NCI-H2171 (cell line): ENCODE results near the gene SF3B1.
"Not testable (repeated sequence)": the region's sequence is repeated elsewhere in the genome, so short reads cannot be mapped to it uniquely, and the experiment has no call there.

Experiments used
- DNase-seq: peaks from one replicate; lab custom pipeline; 2025; lab: John Stamatoyannopoulos, UW

Gene SF3B1

GRCh38 chr2:197378494-197379307 lies 56.1 kb downstream of the SF3B1 start:
- DNase-seq: peak; percentile 86

GRCh38 chr2:197378086-197378485 lies 56.7 kb downstream of the SF3B1 start:
- no peak for DNase-seq

GRCh38 chr2:197377670-197378069 lies 57.2 kb downstream of the SF3B1 start:
- DNase-seq: no peak

GRCh38 chr2:197372592-197372991 lies 62.2 kb downstream of the SF3B1 start:
- no peak for DNase-seq

GRCh38 chr2:197370664-197371063 lies 64.2 kb downstream of the SF3B1 start:
- not testable (repeated sequence) for DNase-seq

- DNase-seq: no peak
Measured at GRCh38 chr2:197369933-197370320, 64.9 kb downstream of the SF3B1 start.

GRCh38 chr2:197369228-197369932 lies 65.4 kb downstream of the SF3B1 start:
- DNase-seq: no peak

GRCh38 chr2:197368412-197368811 lies 66.4 kb downstream of the SF3B1 start:
- DNase-seq: no peak

GRCh38 chr2:197363998-197364397 lies 70.8 kb downstream of the SF3B1 start:
- no peak for DNase-seq

GRCh38 chr2:197360744-197361156 lies 74.1 kb downstream of the SF3B1 start:
- DNase-seq: no peak

GRCh38 chr2:197359859-197360258 lies 75.0 kb downstream of the SF3B1 start:
- no peak for DNase-seq

GRCh38 chr2:197358931-197359330 lies 75.9 kb downstream of the SF3B1 start:
- no peak for DNase-seq

- no peak for DNase-seq
Measured at GRCh38 chr2:197357986-197358385, 76.8 kb downstream of the SF3B1 start.

GRCh38 chr2:197356136-197356535 lies 78.7 kb downstream of the SF3B1 start:
- no peak for DNase-seq

GRCh38 chr2:197354169-197354558 lies 80.7 kb downstream of the SF3B1 start:
- DNase-seq: no peak

- DNase-seq: no peak
Measured at GRCh38 chr2:197353393-197354168, 81.2 kb downstream of the SF3B1 start.

GRCh38 chr2:197349699-197350098 lies 85.1 kb downstream of the SF3B1 start:
- DNase-seq: no peak

GRCh38 chr2:197348721-197349360 lies 86.0 kb downstream of the SF3B1 start:
- DNase-seq: no peak

- DNase-seq: no peak
Measured at GRCh38 chr2:197345846-197346370, 88.9 kb downstream of the SF3B1 start.

GRCh38 chr2:197343968-197344367 lies 90.9 kb downstream of the SF3B1 start:
- not testable (repeated sequence) for DNase-seq

GRCh38 chr2:197340591-197340990 lies 94.2 kb downstream of the SF3B1 start:
- DNase-seq: no peak
